GM10248 (cell line): ENCODE measurements around the gene NLRP9.
"Not testable (repeated sequence)": the region's sequence is repeated elsewhere in the genome, so short reads cannot be mapped to it uniquely, and the experiment has no call there.

Source experiments
- CTCF ChIA-PET: fragments of 300-600 bp; sonication (Branson Sonifier 250); formaldehyde crosslinking; extraction: SDS; loops from one replicate; lab custom pipeline; 2021; ENCODE audit warnings: antibody characterized with exemption; lab: Yijun Ruan, JAX
- POLR2A ChIA-PET: fragments of 350-650 bp; sonication (Branson Sonifier 250); formaldehyde crosslinking; extraction: SDS; loops from one replicate; lab custom pipeline; 2020; ENCODE audit warnings: antibody characterized with exemption; lab: Yijun Ruan, JAX
- DNase-seq: peaks from one replicate; pipeline ENCODE4 v3.0.0; 2012; ENCODE audit errors: extremely low spot score
- TF ChIP-seq, protein P1 (sequence below): IDR thresholded peaks from 2 replicates; pipeline ENCODE4 v1.5.1; 2012; ENCODE audit warnings: mild to moderate bottlenecking, low read depth; ENCODE audit errors: extremely low read depth, missing control alignments, control extremely low read depth

The NLRP9 gene

DNA sequence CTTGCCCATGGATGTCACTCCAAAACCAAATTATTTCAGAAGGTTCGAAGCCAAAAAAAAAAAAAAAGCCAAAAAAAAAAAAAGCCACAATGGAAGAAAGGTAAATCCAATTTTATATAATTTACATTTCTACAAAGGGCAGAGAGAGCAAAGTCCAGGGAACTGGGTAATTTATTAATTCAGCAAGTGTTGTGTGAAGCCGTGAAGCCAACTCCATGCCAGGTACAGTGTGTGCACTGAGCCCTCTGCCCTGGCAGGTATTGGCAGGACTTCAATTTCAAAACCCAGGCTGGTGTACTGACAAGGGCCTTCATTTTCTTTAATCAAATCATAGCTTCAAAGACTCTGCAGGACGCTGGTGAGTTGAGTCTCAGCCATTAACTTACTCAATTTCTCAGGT lies 15.2 kb upstream of the NLRP9 start:
- CTCF ChIA-PET: no interaction called here
- POLR2A ChIA-PET: no interaction called here
- DNase-seq: no peak
- TF ChIP-seq, protein P1, sequence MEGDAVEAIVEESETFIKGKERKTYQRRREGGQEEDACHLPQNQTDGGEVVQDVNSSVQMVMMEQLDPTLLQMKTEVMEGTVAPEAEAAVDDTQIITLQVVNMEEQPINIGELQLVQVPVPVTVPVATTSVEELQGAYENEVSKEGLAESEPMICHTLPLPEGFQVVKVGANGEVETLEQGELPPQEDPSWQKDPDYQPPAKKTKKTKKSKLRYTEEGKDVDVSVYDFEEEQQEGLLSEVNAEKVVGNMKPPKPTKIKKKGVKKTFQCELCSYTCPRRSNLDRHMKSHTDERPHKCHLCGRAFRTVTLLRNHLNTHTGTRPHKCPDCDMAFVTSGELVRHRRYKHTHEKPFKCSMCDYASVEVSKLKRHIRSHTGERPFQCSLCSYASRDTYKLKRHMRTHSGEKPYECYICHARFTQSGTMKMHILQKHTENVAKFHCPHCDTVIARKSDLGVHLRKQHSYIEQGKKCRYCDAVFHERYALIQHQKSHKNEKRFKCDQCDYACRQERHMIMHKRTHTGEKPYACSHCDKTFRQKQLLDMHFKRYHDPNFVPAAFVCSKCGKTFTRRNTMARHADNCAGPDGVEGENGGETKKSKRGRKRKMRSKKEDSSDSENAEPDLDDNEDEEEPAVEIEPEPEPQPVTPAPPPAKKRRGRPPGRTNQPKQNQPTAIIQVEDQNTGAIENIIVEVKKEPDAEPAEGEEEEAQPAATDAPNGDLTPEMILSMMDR: no peak

DNA sequence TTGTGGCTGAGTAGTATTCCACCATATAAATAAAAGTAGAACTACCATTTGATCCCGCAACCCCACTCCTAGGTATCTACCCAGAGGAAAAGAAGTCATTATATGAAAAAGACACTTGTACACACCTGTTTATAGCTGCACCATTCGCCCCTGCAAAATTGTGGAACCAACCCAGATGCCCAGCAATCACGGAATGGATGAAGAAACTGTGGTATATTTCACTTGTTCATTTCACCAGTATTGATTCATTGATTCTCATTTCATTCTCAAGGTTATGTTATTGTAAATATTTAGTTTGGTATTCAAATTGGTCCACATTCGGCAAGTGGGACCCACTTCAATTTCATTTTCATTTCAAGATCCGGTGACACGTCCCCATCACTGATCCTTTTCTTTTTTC lies 12.5 kb upstream of the NLRP9 start:
- POLR2A ChIA-PET: no interaction called here
- CTCF ChIA-PET: no interaction called here

DNA sequence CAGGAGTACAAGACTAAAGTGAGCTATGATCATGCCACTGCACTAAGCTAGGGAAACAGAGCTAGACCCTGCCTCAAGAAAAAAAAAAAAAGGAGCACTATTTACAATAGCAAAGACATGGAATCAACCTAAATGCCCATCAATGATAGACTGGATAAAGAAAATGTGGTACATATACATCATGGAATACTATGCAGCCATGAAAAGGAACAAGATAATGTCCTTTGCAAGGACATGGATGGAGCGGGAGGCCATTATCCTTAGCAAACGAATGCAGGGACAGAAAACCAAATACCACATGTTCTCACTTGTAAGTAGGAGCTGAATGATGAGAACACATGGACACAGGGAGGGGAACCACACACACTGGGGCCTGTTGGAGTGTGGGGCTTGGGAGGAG lies 7.8 kb downstream of the NLRP9 start:
- POLR2A ChIA-PET, DNase-seq: not testable (repeated sequence)
- CTCF ChIA-PET: interaction anchor here (1.1 kb wide), 1 partner anchor 8 kb away, joined by 3 read pairs; no protein-coding TSS in a partner anchor

More for the DNA sequence above, 12.5 kb upstream of the NLRP9 start:
- DNase-seq: no peak
- TF ChIP-seq, protein P1: no peak

DNA sequence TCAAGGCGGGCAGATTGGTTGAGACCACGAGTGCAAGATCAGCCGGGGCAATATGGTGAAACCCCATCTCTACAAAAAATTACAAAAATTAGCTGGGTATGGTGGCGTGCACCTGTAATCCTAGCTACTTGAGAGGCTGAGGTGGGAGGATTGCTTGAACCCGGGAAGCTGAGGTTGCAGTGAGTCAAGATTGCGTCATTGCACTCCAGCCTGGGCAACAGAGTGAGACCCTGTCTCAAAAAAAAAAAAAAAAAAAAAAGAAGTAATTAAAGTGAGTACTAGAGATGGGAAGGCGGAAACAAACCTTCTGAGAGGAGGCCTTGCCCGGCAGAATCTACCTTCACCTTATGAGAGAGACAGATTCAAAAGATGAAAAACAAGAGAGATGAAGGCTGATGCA lies 14.7 kb downstream of the NLRP9 start:
- ChIA-PET CTCF (no interaction called here), POLR2A (no interaction called here)
- DNase-seq: no peak
- TF ChIP-seq, protein P1: no peak

DNA sequence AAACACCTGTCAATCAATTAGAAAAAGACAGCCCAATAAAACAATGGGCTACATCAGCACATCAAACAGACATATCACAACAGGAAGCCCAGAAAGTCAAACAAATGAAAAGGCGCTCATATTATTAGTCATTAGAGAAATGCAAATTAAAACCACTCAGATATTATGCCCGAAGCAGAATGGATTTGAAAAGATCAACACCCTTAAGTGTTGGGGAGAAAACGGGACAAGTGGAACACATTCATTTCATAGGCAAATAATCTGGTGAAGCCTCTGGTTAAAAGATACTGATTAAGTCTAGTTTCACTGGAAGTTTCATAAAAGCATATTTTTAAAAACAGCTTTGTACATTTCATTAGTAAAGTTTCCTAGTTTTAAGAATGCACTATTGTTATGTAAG lies 17.4 kb downstream of the NLRP9 start:
- TF ChIP-seq, protein P1: no peak
- no peak for DNase-seq
- POLR2A ChIA-PET: no interaction called here
- CTCF ChIA-PET: no interaction called here

DNA sequence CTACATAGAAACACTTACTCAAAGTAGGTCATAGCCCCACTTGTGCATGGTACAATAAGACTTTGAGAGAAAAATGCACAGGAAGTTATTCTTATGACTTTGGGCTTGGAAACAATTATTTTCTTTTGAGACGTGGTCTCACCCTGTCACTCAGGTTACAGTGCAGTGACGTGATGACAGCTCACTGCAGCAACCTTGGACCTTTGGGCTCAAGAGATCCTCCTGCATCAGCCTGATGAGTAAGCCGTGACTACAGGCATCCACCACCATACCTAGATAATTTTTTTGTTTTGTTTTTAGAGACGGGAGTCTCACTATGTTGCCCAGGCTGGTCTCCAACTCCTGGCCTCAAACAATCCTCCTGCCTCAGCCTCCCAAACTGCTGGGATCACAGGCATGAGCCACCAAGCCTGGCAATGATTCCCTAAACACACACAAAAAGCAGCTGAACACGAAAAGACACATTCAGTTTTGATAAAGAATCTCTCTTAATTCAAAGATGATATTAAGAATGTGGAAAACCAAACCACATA lies 17.9 kb downstream of the NLRP9 start:
- CTCF ChIA-PET: no interaction called here
- POLR2A ChIA-PET: no interaction called here
- TF ChIP-seq, protein P1: no peak
- no peak for DNase-seq

DNA sequence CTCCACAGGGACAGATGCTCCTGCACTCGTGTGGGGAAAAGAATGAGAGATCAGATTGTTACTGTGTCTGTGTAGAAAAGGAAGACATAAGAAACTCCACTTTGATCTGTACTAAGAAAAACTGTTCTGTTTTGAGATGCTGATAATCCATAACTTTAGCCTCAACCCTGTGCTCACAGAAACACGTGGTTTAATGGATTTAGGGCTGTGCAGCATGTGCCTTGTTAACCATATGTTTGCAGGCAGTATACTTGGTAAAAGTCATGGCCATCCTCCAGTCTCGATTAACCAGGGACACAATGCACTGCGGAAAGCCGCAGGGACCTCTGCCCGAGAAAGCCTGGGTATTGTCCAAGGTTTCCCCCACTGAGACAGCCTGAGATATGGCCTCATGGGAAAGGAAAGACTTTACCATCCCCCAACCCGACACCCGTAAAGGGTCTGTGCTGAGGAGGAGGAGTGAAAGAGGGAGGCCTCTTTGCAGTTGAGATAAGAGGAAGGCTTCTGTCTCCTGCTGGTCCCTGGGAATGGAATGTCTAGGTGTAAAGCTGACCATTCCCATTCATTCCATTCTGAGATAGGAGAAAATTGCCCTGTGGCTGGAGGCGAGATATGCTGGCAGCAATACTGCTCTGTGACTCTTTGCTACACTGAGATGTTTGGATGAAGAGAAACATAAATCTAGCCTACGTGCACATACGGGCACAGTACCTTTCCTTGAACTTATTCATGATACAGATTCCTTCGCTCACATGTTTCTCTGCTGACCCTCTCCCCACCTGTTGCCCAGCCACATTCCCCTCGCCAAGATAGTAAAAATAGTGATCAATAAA lies 20.1 kb downstream of the NLRP9 start:
- DNase-seq, POLR2A ChIA-PET, CTCF ChIA-PET: not testable (repeated sequence)
